ENCODE data around the gene BLOC1S3.

The BLOC1S3 gene

GRCh38 chr19:45139286-45140143 lies 39.1 kb upstream of the BLOC1S3 start:
- Histone ChIP-seq H3K27me3 (ENCODE audit: control insufficient read depth in 1 of 2, insufficient read depth in 2 of 2, low read length in 2 of 2) (no peaks in the 10 kb centered on the region), H3K4me1 (ENCODE audit: control insufficient read depth in 1 of 2, insufficient read depth in 2 of 2, low read length in 2 of 2) (peaks cover 2 to 11% of the 10 kb centered on the region in 2 donors), H3K9ac (ENCODE audit: low read depth in 1 of 2, low read length in 2 of 2) (no peak overlapping the region), H3K27ac (ENCODE audit: low read depth, low read length) (no peak overlapping the region), H3K4me3 (ENCODE audit: low read depth in 1 of 2, low read length in 2 of 2) (no peak overlapping the region), H3K36me3 (ENCODE audit: control insufficient read depth in 1 of 2, insufficient read depth in 2 of 2, low read length in 2 of 2) (peaks cover 11 to 28% of the 10 kb centered on the region in 2 donors), H3K9me3 (ENCODE audit: control insufficient read depth in 1 of 2, low read length in 2 of 2) (no peaks in the 10 kb centered on the region)

GRCh38 chr19:45140144-45140503 lies 38.5 kb upstream of the BLOC1S3 start:
- no peaks in the 10 kb centered on the region for H3K27me3 ChIP-seq (ENCODE audit: control insufficient read depth in 1 of 2, insufficient read depth in 2 of 2, low read length in 2 of 2)
- no peak overlapping the region for H3K27ac ChIP-seq (ENCODE audit: low read depth, low read length)
- H3K4me3 ChIP-seq (ENCODE audit: low read depth in 1 of 2, low read length in 2 of 2) = no peak overlapping the region
- peaks cover 2 to 11% of the 10 kb centered on the region in 2 donors for H3K4me1 ChIP-seq (ENCODE audit: control insufficient read depth in 1 of 2, insufficient read depth in 2 of 2, low read length in 2 of 2)
- H3K9me3 ChIP-seq (ENCODE audit: control insufficient read depth in 1 of 2, low read length in 2 of 2) = no peaks in the 10 kb centered on the region
- H3K9ac ChIP-seq (ENCODE audit: low read depth in 1 of 2, low read length in 2 of 2) = no peak overlapping the region
- H3K36me3 ChIP-seq (ENCODE audit: control insufficient read depth in 1 of 2, insufficient read depth in 2 of 2, low read length in 2 of 2) = peaks cover 11 to 30% of the 10 kb centered on the region in 2 donors

DNA sequence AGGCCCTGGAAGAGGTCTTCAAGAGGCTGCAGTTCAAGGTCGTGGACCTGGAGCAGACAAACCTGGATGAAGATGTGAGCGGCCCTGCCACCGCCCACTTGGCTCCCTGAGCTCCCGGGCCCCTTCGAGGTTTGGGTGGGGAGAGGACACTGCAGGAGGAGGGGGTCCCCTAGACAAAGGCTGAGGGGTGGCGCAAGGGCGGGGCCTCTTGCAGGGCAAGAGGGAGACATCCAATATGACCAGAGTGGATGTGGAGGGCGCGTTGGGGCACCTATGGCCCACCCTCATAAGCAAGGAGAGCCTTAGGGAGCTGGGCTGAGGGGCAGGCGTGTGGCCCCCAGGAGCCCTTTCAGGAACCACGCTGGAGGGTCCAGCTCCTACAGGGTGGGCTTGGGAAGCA lies 38.1 kb upstream of the BLOC1S3 start:
- no peaks in the 10 kb centered on the region for H3K27me3 ChIP-seq (ENCODE audit: control insufficient read depth in 1 of 2, insufficient read depth in 2 of 2, low read length in 2 of 2)
- H3K9ac ChIP-seq (ENCODE audit: low read depth in 1 of 2, low read length in 2 of 2) = no peak overlapping the region
- no peak overlapping the region for H3K27ac ChIP-seq (ENCODE audit: low read depth, low read length)
- H3K4me3 ChIP-seq (ENCODE audit: low read depth in 1 of 2, low read length in 2 of 2) = no peak overlapping the region
- H3K4me1 ChIP-seq (ENCODE audit: control insufficient read depth in 1 of 2, insufficient read depth in 2 of 2, low read length in 2 of 2) = peaks cover 2 to 11% of the 10 kb centered on the region in 2 donors
- H3K9me3 ChIP-seq (ENCODE audit: control insufficient read depth in 1 of 2, low read length in 2 of 2) = no peaks in the 10 kb centered on the region
- H3K36me3 ChIP-seq (ENCODE audit: control insufficient read depth in 1 of 2, insufficient read depth in 2 of 2, low read length in 2 of 2) = peaks cover 11 to 31% of the 10 kb centered on the region in 2 donors

GRCh38 chr19:45141203-45141900 lies 37.2 kb upstream of the BLOC1S3 start:
- Histone ChIP-seq H3K27me3 (ENCODE audit: control insufficient read depth in 1 of 2, insufficient read depth in 2 of 2, low read length in 2 of 2) (no peaks in the 10 kb centered on the region), H3K4me3 (ENCODE audit: low read depth in 1 of 2, low read length in 2 of 2) (no peak overlapping the region), H3K4me1 (ENCODE audit: control insufficient read depth in 1 of 2, insufficient read depth in 2 of 2, low read length in 2 of 2) (peaks cover under 1 to 7% of the 10 kb centered on the region in 2 donors), H3K9ac (ENCODE audit: low read depth in 1 of 2, low read length in 2 of 2) (no peak overlapping the region), H3K9me3 (ENCODE audit: control insufficient read depth in 1 of 2, low read length in 2 of 2) (no peaks in the 10 kb centered on the region), H3K36me3 (ENCODE audit: control insufficient read depth in 1 of 2, insufficient read depth in 2 of 2, low read length in 2 of 2) (peaks cover 11 to 37% of the 10 kb centered on the region in 2 donors), H3K27ac (ENCODE audit: low read depth, low read length) (no peak overlapping the region)

DNA sequence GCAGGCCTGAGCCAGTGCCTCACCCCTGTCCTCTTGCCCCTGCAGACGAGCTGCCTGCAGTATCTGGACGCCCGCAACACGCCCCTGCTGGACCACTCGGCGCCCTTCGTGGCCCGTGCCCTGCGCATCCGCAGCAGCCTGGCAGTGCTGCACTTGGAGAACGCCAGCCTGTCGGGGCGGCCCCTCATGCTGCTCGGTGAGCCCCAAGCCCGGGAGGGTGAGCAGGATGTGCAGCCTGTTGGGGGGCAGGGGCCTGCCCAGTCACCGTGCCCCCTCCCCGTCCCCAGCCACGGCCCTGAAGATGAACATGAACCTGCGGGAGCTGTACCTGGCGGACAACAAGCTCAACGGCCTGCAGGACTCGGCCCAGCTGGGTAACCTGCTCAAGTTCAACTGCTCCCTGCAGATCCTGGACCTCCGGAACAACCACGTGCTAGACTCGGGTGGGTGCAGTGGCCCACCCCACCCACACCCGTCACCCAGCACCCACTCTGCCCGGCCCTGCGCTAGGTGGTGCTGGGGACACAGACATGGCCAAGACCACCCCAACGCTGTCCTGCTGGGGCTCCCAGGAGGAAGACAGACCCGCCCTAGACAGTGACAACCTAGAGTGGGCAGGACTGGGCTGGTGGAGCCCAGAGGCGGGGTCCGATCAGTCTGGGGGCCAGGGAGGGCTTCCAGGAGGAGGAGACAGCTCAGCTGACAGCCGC lies 36.4 kb upstream of the BLOC1S3 start:
- no peaks in the 10 kb centered on the region for H3K4me1 ChIP-seq (ENCODE audit: control insufficient read depth in 1 of 2, insufficient read depth in 2 of 2, low read length in 2 of 2)
- no peak overlapping the region for H3K9ac ChIP-seq (ENCODE audit: low read depth in 1 of 2, low read length in 2 of 2)
- peaks cover 11 to 45% of the 10 kb centered on the region in 2 donors for H3K36me3 ChIP-seq (ENCODE audit: control insufficient read depth in 1 of 2, insufficient read depth in 2 of 2, low read length in 2 of 2)
- H3K27me3 ChIP-seq (ENCODE audit: control insufficient read depth in 1 of 2, insufficient read depth in 2 of 2, low read length in 2 of 2) = no peaks in the 10 kb centered on the region
- no peak overlapping the region for H3K27ac ChIP-seq (ENCODE audit: low read depth, low read length)
- no peak overlapping the region for H3K4me3 ChIP-seq (ENCODE audit: low read depth in 1 of 2, low read length in 2 of 2)
- no peaks in the 10 kb centered on the region for H3K9me3 ChIP-seq (ENCODE audit: control insufficient read depth in 1 of 2, low read length in 2 of 2)

DNA sequence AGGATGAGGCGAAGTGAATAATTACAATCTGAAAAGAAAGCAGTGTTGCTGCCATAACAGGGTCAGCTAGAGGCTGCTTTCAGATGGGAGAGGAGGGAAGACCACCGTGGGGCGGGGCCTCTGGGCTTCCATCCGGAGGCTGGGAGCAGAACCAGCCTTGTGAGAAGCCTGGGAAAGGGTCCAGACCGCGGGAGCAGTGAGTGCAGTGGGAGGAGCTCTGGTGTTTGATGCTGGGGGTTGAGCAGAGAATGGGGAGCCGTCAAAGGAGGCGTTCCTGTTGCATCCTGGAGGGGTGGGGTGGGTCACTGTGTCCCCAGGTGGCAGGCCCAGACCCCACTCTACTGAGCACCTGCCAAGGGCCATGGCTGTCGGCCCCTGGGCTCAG lies 35.9 kb upstream of the BLOC1S3 start:
- Histone ChIP-seq H3K27ac (ENCODE audit: low read depth, low read length) (no peak overlapping the region), H3K4me3 (ENCODE audit: low read depth in 1 of 2, low read length in 2 of 2) (no peak overlapping the region), H3K36me3 (ENCODE audit: control insufficient read depth in 1 of 2, insufficient read depth in 2 of 2, low read length in 2 of 2) (peaks cover 11 to 46% of the 10 kb centered on the region in 2 donors), H3K27me3 (ENCODE audit: control insufficient read depth in 1 of 2, insufficient read depth in 2 of 2, low read length in 2 of 2) (no peaks in the 10 kb centered on the region), H3K9ac (ENCODE audit: low read depth in 1 of 2, low read length in 2 of 2) (no peak overlapping the region), H3K9me3 (ENCODE audit: control insufficient read depth in 1 of 2, low read length in 2 of 2) (no peaks in the 10 kb centered on the region), H3K4me1 (ENCODE audit: control insufficient read depth in 1 of 2, insufficient read depth in 2 of 2, low read length in 2 of 2) (no peaks in the 10 kb centered on the region)

- peaks cover 11 to 46% of the 10 kb centered on the region in 2 donors for H3K36me3 ChIP-seq (ENCODE audit: control insufficient read depth in 1 of 2, insufficient read depth in 2 of 2, low read length in 2 of 2)
- H3K27me3 ChIP-seq (ENCODE audit: control insufficient read depth in 1 of 2, insufficient read depth in 2 of 2, low read length in 2 of 2) = no peaks in the 10 kb centered on the region
- H3K4me3 ChIP-seq (ENCODE audit: low read depth in 1 of 2, low read length in 2 of 2) = no peak overlapping the region
- no peaks in the 10 kb centered on the region for H3K9me3 ChIP-seq (ENCODE audit: control insufficient read depth in 1 of 2, low read length in 2 of 2)
- H3K4me1 ChIP-seq (ENCODE audit: control insufficient read depth in 1 of 2, insufficient read depth in 2 of 2, low read length in 2 of 2) = no peaks in the 10 kb centered on the region
- H3K27ac ChIP-seq (ENCODE audit: low read depth, low read length) = no peak overlapping the region
- no peak overlapping the region for H3K9ac ChIP-seq (ENCODE audit: low read depth in 1 of 2, low read length in 2 of 2)
Observed at GRCh38 chr19:45144431-45145269, 33.9 kb upstream of the BLOC1S3 start.

GRCh38 chr19:45145270-45146189 lies 33.1 kb upstream of the BLOC1S3 start:
- H3K9me3 ChIP-seq (ENCODE audit: control insufficient read depth in 1 of 2, low read length in 2 of 2) = no peaks in the 10 kb centered on the region
- H3K4me1 ChIP-seq (ENCODE audit: control insufficient read depth in 1 of 2, insufficient read depth in 2 of 2, low read length in 2 of 2) = no peaks in the 10 kb centered on the region
- H3K4me3 ChIP-seq (ENCODE audit: low read depth in 1 of 2, low read length in 2 of 2) = no peak overlapping the region
- H3K36me3 ChIP-seq (ENCODE audit: control insufficient read depth in 1 of 2, insufficient read depth in 2 of 2, low read length in 2 of 2) = peaks cover 11 to 46% of the 10 kb centered on the region in 2 donors
- H3K27me3 ChIP-seq (ENCODE audit: control insufficient read depth in 1 of 2, insufficient read depth in 2 of 2, low read length in 2 of 2) = no peaks in the 10 kb centered on the region
- H3K9ac ChIP-seq (ENCODE audit: low read depth in 1 of 2, low read length in 2 of 2) = no peak overlapping the region
- no peak overlapping the region for H3K27ac ChIP-seq (ENCODE audit: low read depth, low read length)

DNA sequence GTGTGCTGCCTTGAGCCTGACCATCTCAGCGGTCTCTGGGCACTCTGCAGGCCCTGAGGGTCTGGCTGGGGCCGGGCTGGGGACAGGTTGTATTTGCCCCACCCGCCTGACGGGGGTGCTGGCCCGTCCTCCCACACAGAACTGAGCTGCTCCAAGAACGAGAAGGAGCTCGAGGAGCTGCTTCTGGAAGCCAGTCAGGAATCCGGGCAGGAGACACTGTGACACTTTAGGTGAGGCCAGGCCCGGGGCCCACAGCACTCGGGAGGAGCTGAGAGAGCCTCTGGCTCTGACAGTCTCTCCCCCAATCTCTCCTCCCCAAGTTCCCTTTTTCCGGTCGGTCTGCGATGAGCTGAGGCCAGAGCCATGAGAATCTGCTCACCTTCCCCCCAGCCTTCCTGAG lies 32.3 kb upstream of the BLOC1S3 start:
- Histone ChIP-seq H3K27ac (ENCODE audit: low read depth, low read length) (no peak overlapping the region), H3K36me3 (ENCODE audit: control insufficient read depth in 1 of 2, insufficient read depth in 2 of 2, low read length in 2 of 2) (peaks cover 11 to 41% of the 10 kb centered on the region in 2 donors), H3K4me1 (ENCODE audit: control insufficient read depth in 1 of 2, insufficient read depth in 2 of 2, low read length in 2 of 2) (no peaks in the 10 kb centered on the region), H3K27me3 (ENCODE audit: control insufficient read depth in 1 of 2, insufficient read depth in 2 of 2, low read length in 2 of 2) (peaks cover 2 to 3% of the 10 kb centered on the region in 2 donors), H3K4me3 (ENCODE audit: low read depth in 1 of 2, low read length in 2 of 2) (no peak overlapping the region), H3K9ac (ENCODE audit: low read depth in 1 of 2, low read length in 2 of 2) (no peak overlapping the region), H3K9me3 (ENCODE audit: control insufficient read depth in 1 of 2, low read length in 2 of 2) (no peaks in the 10 kb centered on the region)

Data from duodenal mucosa (tissue), 2 donors.